Ishikawa (cell line): ENCODE results near the gene CEP112.

Experiments
- CEBPB ChIP-seq: IDR thresholded peaks from 2 replicates; pipeline ENCODE4 v1.6.1; 2012
- CREB1 ChIP-seq: IDR thresholded peaks from 2 replicates; pipeline ENCODE4 v1.6.1; 2012; ENCODE audit warnings: low read depth
- EGR1 ChIP-seq: IDR thresholded peaks from 2 replicates; pipeline ENCODE4 v1.6.1; 2012
- EP300 ChIP-seq: IDR thresholded peaks from 2 replicates; pipeline ENCODE4 v1.6.1; 2012; ENCODE audit warnings: borderline replicate concordance
- FOXM1 ChIP-seq: IDR thresholded peaks from 2 replicates; pipeline ENCODE4 v1.6.1; 2012; ENCODE audit warnings: low read depth, borderline replicate concordance
- NFIC ChIP-seq: IDR thresholded peaks from 2 replicates; pipeline ENCODE4 v1.6.1; 2012
- RAD21 ChIP-seq: IDR thresholded peaks from 2 replicates; pipeline ENCODE4 v1.6.1; 2012; ENCODE audit warnings: low read depth
- REST ChIP-seq: IDR thresholded peaks from 2 replicates; pipeline ENCODE4 v1.6.1; 2012; ENCODE audit warnings: low read depth, mild to moderate bottlenecking
- TAF1 ChIP-seq: IDR thresholded peaks from 2 replicates; pipeline ENCODE4 v1.6.1; 2012; ENCODE audit warnings: low read depth, mild to moderate bottlenecking
- TCF12 ChIP-seq: IDR thresholded peaks from 2 replicates; pipeline ENCODE4 v1.6.1; 2012; ENCODE audit warnings: low read depth
- TEAD4 ChIP-seq: IDR thresholded peaks from 2 replicates; pipeline ENCODE4 v1.6.1; 2012
- USF1 ChIP-seq: IDR thresholded peaks from 2 replicates; pipeline ENCODE4 v1.6.1; 2012
- YY1 ChIP-seq: IDR thresholded peaks from 2 replicates; pipeline ENCODE4 v1.6.1; 2012; ENCODE audit warnings: low read depth
- ZBTB7A ChIP-seq: IDR thresholded peaks from 2 replicates; pipeline ENCODE4 v1.6.1; 2012; ENCODE audit warnings: low read depth
- TF ChIP-seq, protein P1 (sequence below): IDR thresholded peaks from 2 replicates; pipeline ENCODE4 v1.6.1; 2012

CEP112 gene

GRCh38 chr17:66008680-66009079 lies 183.3 kb downstream of the CEP112 start:
- TF ChIP-seq USF1 (no peak), TEAD4 (no peak)

GRCh38 chr17:66006654-66007053 lies 185.3 kb downstream of the CEP112 start:
- TF ChIP-seq TEAD4 (no peak), TAF1 (no peak), YY1 (no peak), CREB1 (no peak), CEBPB (no peak), RAD21 (no peak), REST (no peak), EGR1 (no peak), TCF12 (no peak), USF1 (no peak), FOXM1 (no peak), EP300 (no peak)
- TF ChIP-seq, protein P1, sequence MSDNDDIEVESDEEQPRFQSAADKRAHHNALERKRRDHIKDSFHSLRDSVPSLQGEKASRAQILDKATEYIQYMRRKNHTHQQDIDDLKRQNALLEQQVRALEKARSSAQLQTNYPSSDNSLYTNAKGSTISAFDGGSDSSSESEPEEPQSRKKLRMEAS = no peak

- TF ChIP-seq ZBTB7A (no peak), EP300 (no peak), USF1 (no peak), TEAD4 (no peak), CREB1 (no peak)
Measured at GRCh38 chr17:66002812-66003211, 189.1 kb downstream of the CEP112 start.

DNA sequence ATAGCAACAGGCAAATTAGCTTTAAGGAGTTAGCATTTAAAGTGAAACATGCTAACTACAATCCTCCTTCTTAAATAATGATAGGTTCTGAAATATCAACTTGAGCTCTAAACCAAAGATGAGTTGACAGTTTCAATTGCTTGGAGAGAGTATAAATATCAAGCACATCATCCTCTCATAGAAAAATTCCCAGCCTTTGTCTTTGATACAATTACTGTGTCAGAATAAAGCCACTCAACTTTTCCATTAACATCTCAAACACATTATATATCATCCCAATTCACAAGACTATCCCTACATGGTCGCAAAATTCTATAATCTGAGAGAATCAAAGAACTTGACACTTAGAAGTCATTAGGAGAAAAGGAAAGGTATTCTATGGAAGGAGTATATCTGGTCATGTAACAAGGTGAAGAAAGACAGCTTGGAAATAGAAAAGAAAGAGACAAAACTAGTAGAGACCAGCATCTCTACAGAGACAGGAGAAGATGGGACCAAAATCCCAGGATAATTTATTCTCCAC lies 189.8 kb downstream of the CEP112 start:
- no peak for TF ChIP-seq TAF1
- TF ChIP-seq EGR1 = no peak
- TF ChIP-seq TCF12 = no peak
- TF ChIP-seq ZBTB7A = no peak
- no peak for TF ChIP-seq FOXM1

DNA sequence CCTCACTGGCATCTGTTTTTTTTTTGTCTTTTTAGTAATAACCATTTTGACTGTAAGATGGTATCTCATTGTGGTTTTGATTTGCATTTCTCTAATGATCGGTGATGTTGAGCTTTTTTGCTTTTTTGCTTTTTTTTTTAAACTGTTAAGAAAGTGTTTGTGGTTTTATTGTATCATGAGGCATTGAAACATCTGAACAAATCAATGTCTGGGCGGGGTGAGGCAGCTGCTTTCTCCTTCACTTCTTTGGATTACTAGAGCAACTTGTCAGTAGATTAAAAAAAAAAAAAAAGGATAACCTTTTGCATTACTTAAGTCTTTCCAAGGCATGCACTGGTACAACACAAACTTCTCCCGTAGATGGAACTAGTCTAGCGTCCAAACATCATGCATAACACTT lies 191.7 kb downstream of the CEP112 start:
- TF ChIP-seq FOXM1 (no peak), YY1 (no peak), CEBPB (no peak), REST (no peak), TEAD4 (no peak), TCF12 (no peak), USF1 (no peak), ZBTB7A (no peak), EP300 (no peak), NFIC (no peak), TAF1 (no peak)

DNA sequence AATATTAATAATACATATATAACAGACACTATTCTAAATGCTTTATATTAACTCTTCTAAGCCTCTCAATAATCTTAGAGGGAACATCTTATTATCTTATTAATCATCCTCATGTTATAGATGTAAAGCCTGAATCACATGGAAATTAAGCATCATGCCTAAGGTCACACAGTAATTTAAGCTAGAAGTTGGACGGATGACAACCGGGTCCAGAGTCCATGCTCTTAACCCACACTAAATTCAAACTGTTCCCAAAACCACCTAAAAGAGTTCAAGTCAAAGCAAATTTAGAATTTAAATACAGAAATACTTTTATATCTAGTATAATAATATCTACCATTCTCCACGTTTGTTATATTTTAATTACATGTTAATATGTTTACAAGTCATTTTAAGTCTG lies 193.3 kb downstream of the CEP112 start:
- no peak for TF ChIP-seq NFIC

DNA sequence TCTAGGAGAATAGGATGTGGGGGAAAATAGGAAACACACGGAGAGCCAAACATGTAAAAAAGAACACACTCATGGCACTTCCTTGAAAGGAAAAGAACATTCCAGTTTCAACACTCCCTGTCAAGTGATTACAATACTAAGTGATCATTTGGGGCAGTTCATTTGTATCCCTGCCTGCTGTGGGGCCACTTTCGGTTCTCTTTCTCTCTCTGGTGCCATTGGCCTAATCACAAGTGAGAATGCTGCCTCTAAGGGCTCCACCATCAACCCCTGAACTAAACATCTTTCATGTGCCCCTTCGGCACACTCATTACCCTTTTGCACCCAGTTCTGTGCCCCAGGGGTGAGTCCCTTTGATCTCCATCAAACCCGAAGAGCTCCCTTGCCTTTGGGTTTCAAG lies 197.3 kb downstream of the CEP112 start:
- TF ChIP-seq, protein P1 = no peak
- TF ChIP-seq TAF1 (no peak), CEBPB (no peak), REST (no peak), EP300 (no peak), TCF12 (no peak), FOXM1 (no peak), EGR1 (no peak), CREB1 (no peak), TEAD4 (no peak), USF1 (no peak), NFIC (no peak), ZBTB7A (no peak)
